Stomach (tissue), 19 donors: ENCODE data around the gene COQ9. TPM values are rescaled to one million over a fixed set of nuclear protein-coding genes. Genes with fewer than 3 reads are reported as not detected.
"Not testable (repeated sequence)": the region's sequence is repeated elsewhere in the genome, so short reads cannot be mapped to it uniquely, and the experiment has no call there.

Source experiments
- DNase-seq, 2 donors: peaks; one replicate each; pipeline versions ENCODE4 v3.0.0 to v3.0.0-alpha.2; 2013 to 2019
- H3K27ac ChIP-seq, 5 donors: fragments of 200-600 bp in 4 of 5; sonication (generic) in 4 of 5; one replicate each; pipeline ENCODE4 v1.5.1; 2013 to 2019; ENCODE audit warnings: mild to moderate bottlenecking in 1 of 5, moderate library complexity in 1 of 5
- H3K27me3 ChIP-seq, 3 donors: fragments of 200-600 bp; sonication (generic); one replicate each; pipeline ENCODE4 v1.5.1; 2017 to 2019; ENCODE audit warnings: mixed run types in 1 of 3
- H3K36me3 ChIP-seq, 4 donors: fragments of 200-600 bp; sonication (generic); 1 replicate in 3 of 4; 2 replicates in 1 of 4; pipeline ENCODE4 v1.5.1; 2016 to 2019
- H3K4me1 ChIP-seq, 4 donors: fragments of 200-600 bp; sonication (generic); one replicate each; pipeline ENCODE4 v1.5.1; 2016 to 2019
- H3K4me3 ChIP-seq, 4 donors: fragments of 200-600 bp; sonication (generic) in 3 of 4; one replicate each; pipeline ENCODE4 v1.5.1; 2016 to 2019; ENCODE audit warnings: mild to moderate bottlenecking in 1 of 4
- H3K9me3 ChIP-seq, 4 donors: fragments of 200-600 bp; sonication (generic); one replicate each; pipeline ENCODE4 v1.5.1; 2016 to 2019
- CTCF ChIP-seq, 7 experiments: fragments of 450-650 bp in 4 of 7; fragments of 200-600 bp in 3 of 7; sonication (generic) in 3 of 7; IDR thresholded peaks; one replicate each; pipeline ENCODE4 v1.5.1; 2016 to 2019; ENCODE audit warnings: antibody characterized with exemption in 7 of 7, control low read depth in 2 of 7, mild to moderate bottlenecking in 1 of 7
- EP300 ChIP-seq: sonication (generic); formaldehyde crosslinking; IDR thresholded peaks from one replicate; pipeline ENCODE4 v1.6.1; 2017; ENCODE audit warnings: antibody characterized with exemption
- POLR2A ChIP-seq, 4 donors: fragments of 450-650 bp; IDR thresholded peaks; one replicate each; pipeline ENCODE4 v1.6.1; 2016; ENCODE audit warnings: antibody characterized with exemption in 4 of 4, control low read depth in 2 of 4, mild to moderate bottlenecking in 1 of 4, moderate library complexity in 1 of 4
- POLR2AphosphoS5 ChIP-seq, 3 donors: sonication (generic); formaldehyde crosslinking; IDR thresholded peaks; one replicate each; pipeline ENCODE4 v1.6.1; 2016; ENCODE audit warnings: antibody characterized with exemption in 3 of 3
- WGBS, 5 donors: extraction: QIAGEN DNeasy Blood & Tissue Kit in 3 of 5; methylation state at CpG; one replicate each; pipeline versions ENCODE4 v1.1.5 to v1.1.7; 2013 to 2018; 5-methylcytosine and 5-hydroxymethylcytosine counted together
- intact Hi-C: fragments of 100-400 bp; cut with DNase I; formaldehyde crosslinking; loops from one replicate; pipeline ENCODE4 v1.15.1; 2023; ENCODE audit warnings: low total_unique reads
- long read RNA-seq, 10 donors: transcript quantifications; one replicate each; lab custom pipeline, GENCODE V29; 2026
- polyA plus RNA-seq, 3 donors: library from polyadenylated mRNA; stranded (reverse); fragments of 200-250 nt; gene quantifications; one replicate each; pipeline ENCODE4 v1.2.3, GENCODE V29; 2013
- total RNA-seq, 5 donors: library from RNA; depleted of rRNA; stranded (reverse); fragments of >200 nt; gene quantifications; one replicate each; pipeline versions ENCODE4 v1.1.0 to v1.2.3, GENCODE V29; 2014 to 2016
- donor health status: healthy with polysubstance abuse.
- donor health status: Bipolar disorder and iron deficiency.
- donor health status: healthy.

The COQ9 gene, protein sequence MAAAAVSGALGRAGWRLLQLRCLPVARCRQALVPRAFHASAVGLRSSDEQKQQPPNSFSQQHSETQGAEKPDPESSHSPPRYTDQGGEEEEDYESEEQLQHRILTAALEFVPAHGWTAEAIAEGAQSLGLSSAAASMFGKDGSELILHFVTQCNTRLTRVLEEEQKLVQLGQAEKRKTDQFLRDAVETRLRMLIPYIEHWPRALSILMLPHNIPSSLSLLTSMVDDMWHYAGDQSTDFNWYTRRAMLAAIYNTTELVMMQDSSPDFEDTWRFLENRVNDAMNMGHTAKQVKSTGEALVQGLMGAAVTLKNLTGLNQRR
- total RNA-seq (100 to 1,000 TPM in 1 of 5 donors, 10 to 100 TPM in 4; 40.6 to 108 (median 58.9) TPM), polyA plus RNA-seq (10 to 100 TPM; 56.4 to 79.3 (median 74.5) TPM)
- long read RNA-seq, donor 1, transcript COQ9-201 (9 exons, 1,677 nt), result major isoform, 6 of 11 reads
- long read RNA-seq, donor 1, partial matches to known transcripts, result 0 of 11 reads
- long read RNA-seq, donor 1, other reads (novel, unspliced or antisense), result 0 of 11 reads
- long read RNA-seq, donor 2, transcript COQ9-201 (9 exons, 1,677 nt), result major isoform, 13 of 23 reads
- long read RNA-seq, donor 2, partial matches to known transcripts, result 0 of 23 reads
- long read RNA-seq, donor 2, other reads (novel, unspliced or antisense), result 0 of 23 reads
- long read RNA-seq, donor 3, transcript COQ9-201 (9 exons, 1,677 nt), result major isoform, 7 of 13 reads
- long read RNA-seq, donor 3, partial matches to known transcripts, result 0 of 13 reads
- long read RNA-seq, donor 3, other reads (novel, unspliced or antisense), result 0 of 13 reads
- long read RNA-seq, donor 4, partial matches to known transcripts, result 0 of 1 reads
- long read RNA-seq, donor 4, other reads (novel, unspliced or antisense), result 0 of 1 reads
- long read RNA-seq, donor 5, transcript COQ9-201 (9 exons, 1,677 nt), result major isoform, 17 of 23 reads
- long read RNA-seq, donor 5, partial matches to known transcripts, result 0 of 23 reads
- long read RNA-seq, donor 5, other reads (novel, unspliced or antisense), result 0 of 23 reads
- long read RNA-seq, donor 6, transcript COQ9-216 (4 exons, 1,118 nt), result minor isoform, 12 of 72 reads
- long read RNA-seq, donor 6, transcript COQ9-201 (9 exons, 1,677 nt), result major isoform, 36 of 72 reads
- long read RNA-seq, donor 6, partial matches to known transcripts, result 15 of 72 reads
- long read RNA-seq, donor 6, other reads (novel, unspliced or antisense), result 5 of 72 reads
- long read RNA-seq, donor 7, transcript COQ9-201 (9 exons, 1,677 nt), result major isoform, 15 of 33 reads
- long read RNA-seq, donor 7, partial matches to known transcripts, result 11 of 33 reads
- long read RNA-seq, donor 7, other reads (novel, unspliced or antisense), result 0 of 33 reads
- long read RNA-seq, donor 8, transcript COQ9-201 (9 exons, 1,677 nt), result major isoform, 14 of 22 reads
- long read RNA-seq, donor 8, transcript COQ9-216 (4 exons, 1,118 nt), result minor isoform, 5 of 22 reads
- long read RNA-seq, donor 8, partial matches to known transcripts, result 0 of 22 reads
- long read RNA-seq, donor 8, other reads (novel, unspliced or antisense), result 0 of 22 reads
- long read RNA-seq, donor 9, transcript COQ9-201 (9 exons, 1,677 nt), result major isoform, 14 of 21 reads
- long read RNA-seq, donor 9, partial matches to known transcripts, result 0 of 21 reads
- long read RNA-seq, donor 9, other reads (novel, unspliced or antisense), result 0 of 21 reads
- long read RNA-seq, donor 10, transcript COQ9-201 (9 exons, 1,677 nt), result major isoform, 9 of 12 reads
- long read RNA-seq, donor 10, partial matches to known transcripts, result 0 of 12 reads
- long read RNA-seq, donor 10, other reads (novel, unspliced or antisense), result 0 of 12 reads

DNA sequence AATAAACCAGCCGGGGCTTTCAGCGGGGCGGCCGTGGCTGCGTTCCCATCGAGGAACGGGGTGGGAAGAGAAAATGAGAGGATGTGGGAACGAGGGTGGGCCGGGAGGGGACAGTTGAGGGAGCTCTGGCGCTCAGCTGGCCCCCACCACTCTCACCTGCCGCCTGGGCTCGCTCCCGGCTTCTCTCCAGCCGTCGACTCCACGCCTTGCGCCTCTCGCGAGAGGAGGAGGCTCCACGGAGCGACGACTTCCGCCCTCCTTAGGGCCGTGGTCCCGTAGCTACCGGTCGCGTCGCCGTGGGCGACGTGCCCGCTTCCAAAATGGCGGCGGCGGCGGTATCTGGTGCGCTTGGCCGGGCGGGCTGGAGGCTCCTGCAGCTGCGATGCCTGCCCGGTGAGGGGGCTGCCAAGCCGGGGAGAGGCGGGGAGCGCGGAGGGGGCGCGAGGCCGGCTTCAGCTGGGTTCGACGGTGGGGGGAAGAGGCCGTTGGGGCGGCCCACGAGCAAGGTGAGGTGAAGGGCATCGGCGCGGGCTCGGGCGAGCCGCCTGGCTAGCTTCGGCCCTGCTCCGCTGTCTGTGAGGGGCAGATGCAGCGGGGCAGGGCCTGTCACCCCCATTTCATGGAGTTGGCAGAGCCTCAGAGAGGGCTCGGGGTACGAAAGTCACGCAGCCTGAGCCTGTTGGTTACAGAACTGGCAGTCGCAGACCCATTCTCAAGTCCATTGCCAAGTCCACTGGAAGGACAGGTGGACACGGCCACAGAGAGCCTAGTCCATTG, at the start of gene COQ9, which contains the start of gene CIAPIN1:
TSS of gene COQ9 (plus strand) at position 294 of the 777 bp plus-strand sequence. CDS start at position 321, 27 bp downstream.
TSS of gene CIAPIN1 (minus strand) at position 200 of the 777 bp plus-strand sequence. CDS start 6,457 bp downstream, outside the sequence.
- Histone ChIP-seq H3K27me3 (no peaks in the 10 kb centered on the region), H3K9me3 (no peaks in the 10 kb centered on the region), H3K36me3 (peaks cover 15 to 18% (median 17%) of the 10 kb centered on the region in 4 donors), H3K27ac (peak within 1 kb of the TSS; percentile 92 to 98 (median 95)), H3K4me1 (peaks cover 18 to 47% (median 28%) of the 10 kb centered on the region in 4 donors), H3K4me3 (peak within 1 kb of the TSS; percentile 74 to 97 (median 94))
- intact Hi-C loops, result no loop called here
- 0 to 1% (median 1%) methylated on average over 47 to 68 of the region's 68 CpGs for WGBS, 5 donors
- TF ChIP-seq CTCF (IDR thresholded peaks at IDR 0.05), result no peak
- peak in 1 of 4 donors; percentile 76 for TF ChIP-seq POLR2A (IDR thresholded peaks at IDR 0.05)
- TF ChIP-seq EP300, result no peak
- peak; percentile 70 to 98 (median 89) for TF ChIP-seq POLR2AphosphoS5 (IDR thresholded peaks at IDR 0.05)
- DNase-seq, result peak; percentile 97 to 98

DNA sequence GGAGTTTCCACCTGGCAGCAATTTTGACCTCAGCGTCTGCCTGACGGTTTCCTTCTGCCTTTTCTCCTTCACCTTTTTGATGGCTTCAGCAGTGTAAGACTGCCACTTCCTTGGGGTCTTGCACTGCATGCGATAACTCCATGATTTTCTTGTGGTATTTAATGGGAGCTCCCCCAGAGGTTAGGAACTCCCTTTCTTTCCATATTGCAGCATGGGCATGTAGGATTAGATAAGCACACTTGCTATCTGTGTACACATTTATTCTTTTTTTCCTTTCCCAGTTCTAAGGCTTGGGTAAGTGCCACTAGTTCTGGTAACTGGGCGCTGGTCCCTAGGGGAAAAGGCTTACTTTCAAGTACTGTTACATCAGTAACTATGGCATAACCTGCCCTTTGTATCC, 49.8 kb upstream of the COQ9 start:
- H3K9me3 ChIP-seq, H3K27ac ChIP-seq, H3K4me3 ChIP-seq, DNase-seq, H3K27me3 ChIP-seq, intact Hi-C loops, H3K36me3 ChIP-seq: not testable (repeated sequence)
- WGBS, 5 donors, result 27 to 63% (median 46%) methylated on average over 4 of the region's 4 CpGs
- peaks cover 0 to 18% (median 2%) of the 10 kb centered on the region in 4 donors for H3K4me1 ChIP-seq

DNA sequence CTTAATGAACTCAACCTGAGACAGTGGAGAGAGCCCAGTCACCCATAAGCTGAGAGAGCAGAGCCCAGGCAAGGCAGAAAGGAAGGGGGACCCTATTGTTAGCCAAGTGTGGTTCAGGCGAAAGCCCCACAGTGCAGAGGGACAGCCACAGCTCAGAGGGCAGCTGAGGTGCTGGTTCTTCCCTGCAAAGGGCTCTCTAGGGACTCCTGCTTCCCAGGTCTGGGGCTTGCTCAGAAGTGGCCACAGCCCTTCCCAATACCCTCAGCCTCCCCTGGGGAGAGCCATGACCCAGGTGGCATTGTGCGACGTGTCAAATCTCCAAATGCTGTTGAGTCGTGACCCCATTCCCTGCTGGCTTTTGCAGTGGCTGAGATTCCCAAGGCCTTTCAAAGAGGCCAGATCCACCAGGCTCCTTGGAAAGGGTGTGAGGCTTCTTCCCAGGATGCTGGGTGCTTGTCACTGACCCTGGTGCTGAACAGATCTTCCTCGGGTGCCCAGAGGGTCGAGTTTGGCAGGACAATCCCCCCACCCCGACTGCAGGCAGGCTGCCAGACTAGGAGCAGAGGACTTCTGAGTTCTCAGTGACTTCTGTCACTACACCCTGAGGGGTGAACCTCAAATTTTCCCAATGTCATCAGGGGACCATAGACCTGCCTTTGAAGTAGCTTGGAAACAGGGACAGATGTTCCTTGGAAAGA, 45.2 kb upstream of the COQ9 start:
- Histone ChIP-seq H3K9me3 (no peaks in the 10 kb centered on the region), H3K27ac (no peak overlapping the region), H3K27me3 (no peaks in the 10 kb centered on the region), H3K4me3 (no peak overlapping the region), H3K4me1 (no peaks in the 10 kb centered on the region), H3K36me3 (no peaks in the 10 kb centered on the region)
- DNase-seq, result no peak
- WGBS, 5 donors, result 40 to 73% (median 57%) methylated on average over 3 to 7 of the region's 7 CpGs
- TF ChIP-seq POLR2AphosphoS5 (IDR thresholded peaks at IDR 0.05), result no peak
- TF ChIP-seq CTCF (IDR thresholded peaks at IDR 0.05), result no peak
- no peak for TF ChIP-seq EP300
- TF ChIP-seq POLR2A (IDR thresholded peaks at IDR 0.05), result no peak
- intact Hi-C loops, result no loop called here
